Pancreas (tissue), 10 donors: ENCODE measurements around the gene STAT6. TPM values are rescaled to one million over a fixed set of nuclear protein-coding genes. Genes with fewer than 3 reads are reported as not detected.

Experiments
- ATAC-seq, 4 donors: fragments of 200-7000 bp; cut with Tn5 transposase; one replicate each; pipeline versions ENCODE4 v1.8.0 to v1.9.1; 2020; ENCODE audit warnings: mild to moderate bottlenecking in 4 of 4, moderate library complexity in 4 of 4
- DNase-seq, 6 donors: peaks; one replicate each; pipeline ENCODE4 v3.0.0-alpha.2; 2020
- FAIRE-seq: peaks from 2 replicates; lab custom pipeline; 2012; peaks lifted over from hg19 to GRCh38; lab: Jason Lieb, UNC
- H3K27ac ChIP-seq, 4 donors: fragments of 200-600 bp; sonication (generic); 1 replicate in 3 of 4; 2 replicates in 1 of 4; pipeline versions ENCODE4 v1.5.0 to v1.8.0; 2020
- H3K27me3 ChIP-seq, 4 donors: fragments of 200-600 bp; one replicate each; pipeline ENCODE4 v1.8.0; 2021
- H3K36me3 ChIP-seq, 3 donors: fragments of 200-600 bp; sonication (generic) in 1 of 3; one replicate each; pipeline versions ENCODE4 v1.5.0 to v1.8.0; 2020 to 2021
- H3K4me1 ChIP-seq, 3 donors: fragments of 200-600 bp; one replicate each; pipeline ENCODE4 v1.8.0; 2021
- H3K4me3 ChIP-seq, 4 donors: fragments of 200-600 bp; sonication (generic) in 2 of 4; one replicate each; pipeline versions ENCODE4 v1.5.0 to v1.8.0; 2020 to 2021
- H3K9me3 ChIP-seq, 4 donors: fragments of 200-600 bp; one replicate each; pipeline ENCODE4 v1.8.0; 2021
- CTCF ChIP-seq, 4 donors: fragments of 200-600 bp; sonication (generic) in 3 of 4; IDR thresholded peaks; one replicate each; pipeline versions ENCODE4 v1.5.0 to v1.8.0; 2021; ENCODE audit warnings: antibody characterized with exemption in 4 of 4
- WGBS, 2 donors: extraction: QIAGEN DNeasy Blood & Tissue Kit; methylation state at CpG; one replicate each; pipeline ENCODE4 v1.1.7; 2013; 5-methylcytosine and 5-hydroxymethylcytosine counted together
- intact Hi-C, 3 donors: fragments of 100-400 bp; cut with DNase I; formaldehyde crosslinking; loops; one replicate each; pipeline versions ENCODE4 v1.11.1 to v1.14.2; 2022
- polyA plus RNA-seq, 2 donors: library from polyadenylated mRNA; stranded (reverse); fragments of 200-250 nt; gene quantifications; one replicate each; pipeline ENCODE4 v1.2.3, GENCODE V29; 2013
- total RNA-seq, 6 donors: library from RNA; stranded (reverse); fragmentation: NEBNext Ultra II Directional in 4 of 6; extraction: Animal tissue kit (Norgen Biotek cat#: 25700) in 4 of 6; gene quantifications; one replicate each; pipeline versions ENCODE4 v1.2.1 to v1.2.4, GENCODE V29; 2021 to 2023
- donor health status: healthy with polysubstance abuse.
- donor health status: DM: no; HTN: no; CAD: no; lungs with moderate emphysema.
- donor health status: DM: no; HTN: no; CAD: no.
- donor health status: control.
- donor health status: control.
- donor health status: Bipolar disorder and iron deficiency.
- donor health status: DM: yes; HTN: yes; CAD: no.
- donor health status: DM: no; HTN: no; CAD: no.
- donor health status: DM: no; HTN: no; CAD: no.
- donor health status: DM: yes; HTN: yes; CAD: no.

STAT6 gene
- total and polyA plus RNA-seq, 8 donors: 31.0 to 141 (median 56.2) TPM

GRCh38 chr12:57099766-57100165 lies 11.4 kb downstream of the STAT6 start:
- DNase-seq (no peak), ATAC-seq (no peak), FAIRE-seq (no peak)
- Histone ChIP-seq H3K4me3 (no peak overlapping the region), H3K4me1 (no peaks in the 10 kb centered on the region), H3K27me3 (no peaks in the 10 kb centered on the region), H3K9me3 (no peaks in the 10 kb centered on the region), H3K27ac (no peak overlapping the region), H3K36me3 (peaks cover 0 to 26% (median 0%) of the 10 kb centered on the region in 3 donors)
- TF ChIP-seq CTCF (IDR thresholded peaks at IDR 0.05): no peak
- intact Hi-C loops: no loop called here
- 78 to 86% methylated on average over 12 of the region's 12 CpGs for WGBS, 2 donors

GRCh38 chr12:57099047-57099714 lies 12.0 kb downstream of the STAT6 start:
- WGBS, 2 donors: 79 to 83% methylated on average over 11 of the region's 11 CpGs
- Histone ChIP-seq H3K36me3 (peaks cover 0 to 26% (median 0%) of the 10 kb centered on the region in 3 donors), H3K9me3 (no peaks in the 10 kb centered on the region), H3K4me1 (no peaks in the 10 kb centered on the region), H3K27me3 (no peaks in the 10 kb centered on the region), H3K27ac (no peak overlapping the region), H3K4me3 (no peak overlapping the region)
- DNase-seq (no peak), FAIRE-seq (no peak), ATAC-seq (no peak)
- intact Hi-C loops: no loop called here
- no peak for TF ChIP-seq CTCF (IDR thresholded peaks at IDR 0.05)

GRCh38 chr12:57098546-57098945 lies 12.6 kb downstream of the STAT6 start:
- H3K4me1 ChIP-seq: no peaks in the 10 kb centered on the region
- FAIRE-seq: no peak
- TF ChIP-seq CTCF (IDR thresholded peaks at IDR 0.05): no peak
- H3K9me3 ChIP-seq: no peaks in the 10 kb centered on the region
- H3K4me3 ChIP-seq: no peak overlapping the region
- H3K27ac ChIP-seq: no peak overlapping the region
- no peak for ATAC-seq
- H3K36me3 ChIP-seq: peaks cover 0 to 26% (median 0%) of the 10 kb centered on the region in 3 donors
- DNase-seq: no peak
- no peaks in the 10 kb centered on the region for H3K27me3 ChIP-seq
- 86 to 100% methylated on average over 1 of the region's 1 CpG for WGBS, 2 donors
- intact Hi-C loops: no loop called here

GRCh38 chr12:57097554-57097835 lies 13.7 kb downstream of the STAT6 start:
- WGBS, 2 donors: 77 to 84% methylated on average over 8 of the region's 8 CpGs
- Histone ChIP-seq H3K9me3 (no peaks in the 10 kb centered on the region), H3K4me3 (no peak overlapping the region), H3K27ac (no peak overlapping the region), H3K4me1 (no peaks in the 10 kb centered on the region), H3K27me3 (no peaks in the 10 kb centered on the region), H3K36me3 (peaks cover 0 to 26% (median 0%) of the 10 kb centered on the region in 3 donors)
- no peak for TF ChIP-seq CTCF (IDR thresholded peaks at IDR 0.05)
- no peak for DNase-seq
- no peak for FAIRE-seq
- intact Hi-C loops: no loop called here
- ATAC-seq: no peak

- H3K27ac ChIP-seq: no peak overlapping the region
- TF ChIP-seq CTCF (IDR thresholded peaks at IDR 0.05): no peak
- FAIRE-seq: no peak
Observed at GRCh38 chr12:57096748-57097553, 14.2 kb downstream of the STAT6 start.

More at GRCh38 chr12:57096748-57097553, 14.2 kb downstream of the STAT6 start:
- Histone ChIP-seq H3K36me3 (peaks cover 0 to 26% (median 0%) of the 10 kb centered on the region in 3 donors), H3K4me3 (no peak overlapping the region), H3K9me3 (no peaks in the 10 kb centered on the region), H3K4me1 (no peaks in the 10 kb centered on the region), H3K27me3 (no peaks in the 10 kb centered on the region)
- DNase-seq (peak in 1 of 6 donors; percentile 41), ATAC-seq (no peak)
- 68 to 69% methylated on average over 8 of the region's 8 CpGs for WGBS, 2 donors
- intact Hi-C loops: no loop called here
